Activated CD4-positive, alpha-beta T cell treated with anti-CD3 and anti-CD28 coated beads for 36 hours (primary cell): ENCODE measurements around the gene GALNT13. TPM values are rescaled to one million over a fixed set of nuclear protein-coding genes. Genes with fewer than 3 reads are reported as not detected.

Source experiments
- ATAC-seq: fragments of 200-7000 bp; cut with Tn5 transposase; one replicate; pipeline ENCODE4 v1.10.0; 2021; ENCODE audit warnings: mild to moderate bottlenecking, moderate library complexity
- CTCF ChIA-PET: fragments of 350-600 bp; sonication (Branson Sonifier 250); formaldehyde crosslinking; loops from one replicate; lab custom pipeline; 2021; ENCODE audit warnings: antibody characterized with exemption; lab: Charles Lee
- POLR2A ChIA-PET: fragments of 350-600 bp; sonication (Branson Sonifier 250); formaldehyde crosslinking; loops from one replicate; lab custom pipeline; 2021; ENCODE audit warnings: antibody characterized with exemption, inconsistent platforms; lab: Charles Lee
- DNase-seq: peaks from one replicate; pipeline ENCODE4 v3.0.0-alpha.2; 2020
- H3K27ac Mint-ChIP-seq: one replicate; pipeline ENCODE4 v1.8.0; 2021; ENCODE audit warnings: mixed read lengths
- H3K27me3 Mint-ChIP-seq: one replicate; pipeline ENCODE4 v1.8.0; 2021; ENCODE audit warnings: mixed read lengths
- H3K36me3 Mint-ChIP-seq: one replicate; pipeline ENCODE4 v1.8.0; 2021; ENCODE audit warnings: low read depth, mixed read lengths
- H3K4me1 Mint-ChIP-seq: one replicate; pipeline ENCODE4 v1.8.0; 2021; ENCODE audit warnings: mixed read lengths
- H3K4me3 Mint-ChIP-seq: one replicate; pipeline ENCODE4 v1.8.0; 2021; ENCODE audit warnings: mild to moderate bottlenecking, moderate library complexity, mixed read lengths
- H3K9me3 Mint-ChIP-seq: one replicate; pipeline ENCODE4 v1.8.0; 2021; ENCODE audit warnings: low read depth, mixed read lengths
- intact Hi-C, 2 experiments: fragments of 100-400 bp; cut with DNase I in 1 of 2; cut with micrococcal nuclease in 1 of 2; formaldehyde crosslinking; loops; one replicate each; pipeline versions ENCODE4 v1.14.2 to v1.15.1; 2022 to 2024; cut with DNase I, micrococcal nuclease
- total RNA-seq, 2 experiments: library from RNA; stranded (reverse); gene quantifications; one replicate each; pipeline ENCODE4 v1.2.3, GENCODE V29; 2021

The GALNT13 gene
- total RNA-seq, 2 experiments from 2014 or later = not detected

DNA sequence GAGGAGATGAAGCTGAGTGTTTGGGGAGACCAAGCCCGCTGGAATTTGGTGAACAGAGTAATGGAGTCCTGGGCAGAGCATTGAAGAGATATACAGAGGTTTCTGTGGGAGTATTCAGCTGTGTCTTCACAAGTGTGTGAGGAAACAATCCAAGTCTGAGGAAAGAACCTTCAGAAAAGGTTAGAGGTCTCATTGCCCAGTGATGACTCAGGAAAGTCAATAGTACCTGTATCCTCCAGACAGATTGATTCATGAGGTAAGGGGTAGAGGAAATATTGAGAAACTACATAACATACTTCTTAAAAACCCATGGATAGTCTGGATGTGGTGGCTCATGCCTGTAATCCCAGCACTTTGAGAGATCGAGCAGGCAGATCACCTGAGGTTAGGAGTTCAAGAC, 392.3 kb downstream of the GALNT13 start:
- H3K27ac Mint-ChIP-seq = no peak overlapping the region
- POLR2A ChIA-PET = interaction anchor here (0.6 kb wide), 1 partner anchor 262 kb away, joined by 8 read pairs; no protein-coding TSS in a partner anchor
- intact Hi-C loops = no loop called here
- H3K27me3 Mint-ChIP-seq = no peaks in the 10 kb centered on the region
- H3K36me3 Mint-ChIP-seq = no peaks in the 10 kb centered on the region
- ATAC-seq (no peak), DNase-seq (no peak)
- no peaks in the 10 kb centered on the region for H3K9me3 Mint-ChIP-seq
- CTCF ChIA-PET = no interaction called here
- no peak overlapping the region for H3K4me3 Mint-ChIP-seq
- no peaks in the 10 kb centered on the region for H3K4me1 Mint-ChIP-seq

DNA sequence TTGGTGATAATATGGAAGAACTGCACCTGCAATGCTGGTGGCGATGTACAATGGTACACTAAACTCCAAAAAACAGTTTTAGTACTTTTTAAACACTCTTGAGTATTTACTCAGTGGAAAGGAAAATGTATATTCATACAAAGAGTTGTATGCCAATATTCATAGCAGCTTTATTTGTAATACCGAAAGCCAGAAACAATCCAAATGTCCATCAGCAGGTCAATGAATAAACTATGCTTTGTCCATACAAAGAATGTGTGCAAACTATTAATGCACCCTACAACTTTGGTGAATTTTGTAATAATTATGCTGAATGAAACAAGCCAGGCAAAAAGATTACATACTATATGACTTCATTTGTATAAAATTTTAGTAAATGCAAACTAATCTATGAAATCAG, 396.3 kb downstream of the GALNT13 start:
- CTCF ChIA-PET = interaction anchor here (0.7 kb wide), 1 partner anchor 25 kb away, joined by 3 read pairs; no protein-coding TSS in a partner anchor
- intact Hi-C loops = no loop called here
- no peaks in the 10 kb centered on the region for H3K4me1 Mint-ChIP-seq
- H3K9me3 Mint-ChIP-seq = no peaks in the 10 kb centered on the region
- H3K36me3 Mint-ChIP-seq = no peaks in the 10 kb centered on the region
- ATAC-seq (no peak), DNase-seq (no peak)
- POLR2A ChIA-PET = no interaction called here
- H3K27ac Mint-ChIP-seq = no peak overlapping the region
- no peaks in the 10 kb centered on the region for H3K27me3 Mint-ChIP-seq
- H3K4me3 Mint-ChIP-seq = no peak overlapping the region

DNA sequence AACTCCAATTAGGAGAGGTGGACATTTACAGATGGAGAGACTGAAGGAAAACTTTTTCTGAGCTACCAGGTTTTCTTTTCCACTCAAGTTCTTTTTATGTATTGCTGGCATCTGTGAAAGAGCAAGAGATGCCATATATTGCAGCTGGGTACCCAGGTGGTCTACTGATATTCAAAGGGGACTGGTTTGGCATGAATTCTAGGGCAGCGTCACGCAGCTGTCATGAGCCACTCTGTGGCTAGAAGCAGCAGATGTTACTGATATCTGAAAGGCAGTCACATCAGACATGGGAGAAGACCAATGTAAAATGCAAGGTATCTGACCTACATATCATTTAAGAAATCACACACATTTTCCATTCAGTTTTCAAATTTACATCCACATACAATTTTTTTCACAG, 408.8 kb downstream of the GALNT13 start:
- Mint-ChIP-seq H3K4me3 (no peak overlapping the region), H3K27me3 (no peaks in the 10 kb centered on the region), H3K4me1 (no peaks in the 10 kb centered on the region), H3K9me3 (peaks cover 2% of the 10 kb centered on the region), H3K36me3 (no peaks in the 10 kb centered on the region), H3K27ac (no peak overlapping the region)
- ChIA-PET POLR2A (no interaction called here), CTCF (no interaction called here)
- intact Hi-C loops = no loop called here
- no peak for DNase-seq
- ATAC-seq = no peak

DNA sequence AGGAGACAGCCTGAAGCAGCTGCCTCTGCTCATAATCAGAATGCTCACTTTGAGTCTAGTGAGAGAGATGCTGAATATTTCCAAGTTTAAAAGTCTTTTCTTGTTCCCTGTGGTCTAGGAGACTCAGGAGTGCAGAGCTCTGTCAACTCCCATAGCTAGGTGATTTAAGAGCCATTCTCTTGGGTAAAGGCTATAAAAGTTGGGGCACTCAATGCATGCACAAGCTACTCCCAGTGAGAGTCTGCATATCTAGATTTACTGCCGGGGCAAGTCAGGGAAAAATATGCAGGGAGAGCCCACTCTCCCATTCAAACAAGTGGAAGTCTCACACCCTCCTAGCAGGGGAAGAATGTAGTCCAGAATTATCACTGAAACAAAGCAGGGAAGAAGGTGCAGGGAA, 418.1 kb downstream of the GALNT13 start:
- CTCF ChIA-PET = no interaction called here
- POLR2A ChIA-PET = no interaction called here
- ATAC-seq (no peak), DNase-seq (no peak)
- intact Hi-C loops = no loop called here
- no peaks in the 10 kb centered on the region for H3K27me3 Mint-ChIP-seq
- H3K9me3 Mint-ChIP-seq = peaks cover 12% of the 10 kb centered on the region
- no peak overlapping the region for H3K4me3 Mint-ChIP-seq
- no peaks in the 10 kb centered on the region for H3K4me1 Mint-ChIP-seq
- no peak overlapping the region for H3K27ac Mint-ChIP-seq
- no peaks in the 10 kb centered on the region for H3K36me3 Mint-ChIP-seq

DNA sequence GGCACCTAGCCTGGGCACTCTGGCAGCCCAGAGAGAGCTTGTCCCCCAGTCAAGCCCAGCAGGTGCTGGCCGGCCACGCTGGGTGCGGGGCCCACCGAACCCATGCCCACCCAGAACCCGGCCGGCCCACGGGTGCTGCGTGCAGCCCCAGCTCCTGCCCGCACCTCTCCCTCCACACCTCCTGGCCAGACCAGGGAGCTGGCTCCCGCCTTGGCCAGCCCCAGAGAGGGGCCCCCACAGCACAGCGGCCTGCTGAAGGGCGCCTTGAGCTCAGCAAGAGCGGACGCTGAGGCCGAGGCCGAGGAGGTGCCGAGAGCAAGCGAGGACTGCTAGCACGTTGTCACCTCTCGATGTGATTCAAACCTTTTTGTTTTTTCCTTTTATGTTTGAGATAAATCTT, 419.8 kb downstream of the GALNT13 start:
- no peak for ATAC-seq
- Mint-ChIP-seq H3K4me3 (no peak overlapping the region), H3K27me3 (no peaks in the 10 kb centered on the region), H3K27ac (no peak overlapping the region), H3K4me1 (no peaks in the 10 kb centered on the region), H3K36me3 (no peaks in the 10 kb centered on the region), H3K9me3 (peaks cover 12% of the 10 kb centered on the region)
- intact Hi-C loops = no loop called here
- no peak for DNase-seq
- ChIA-PET CTCF (no interaction called here), POLR2A (no interaction called here)

DNA sequence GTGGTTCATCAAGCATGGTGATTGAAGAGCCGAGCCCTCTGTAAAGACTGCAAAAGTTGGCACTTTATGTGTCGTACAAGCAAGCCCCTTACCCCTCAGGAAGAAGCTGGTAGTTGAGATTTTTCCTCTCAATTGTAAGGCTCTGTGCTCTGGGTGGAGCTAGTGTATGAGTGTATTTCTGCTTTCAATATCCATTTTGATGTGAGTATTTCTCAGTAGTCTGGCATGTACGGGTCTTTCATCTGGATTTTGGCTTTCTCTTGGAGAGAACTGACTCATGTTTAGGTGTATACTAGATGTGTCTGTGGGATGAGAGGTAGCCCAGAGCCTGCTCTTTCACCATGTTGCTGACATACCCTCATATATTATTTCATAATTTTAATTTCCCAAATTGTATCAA, 420.2 kb downstream of the GALNT13 start:
- Mint-ChIP-seq H3K4me3 (no peak overlapping the region), H3K36me3 (no peaks in the 10 kb centered on the region), H3K4me1 (no peaks in the 10 kb centered on the region), H3K9me3 (peaks cover 12% of the 10 kb centered on the region), H3K27ac (no peak overlapping the region), H3K27me3 (no peaks in the 10 kb centered on the region)
- intact Hi-C loops = no loop called here
- ChIA-PET POLR2A (no interaction called here), CTCF (interaction anchor here (0.8 kb wide), 1 partner anchor 24 kb away, joined by 3 read pairs; no protein-coding TSS in a partner anchor)
- DNase-seq (no peak), ATAC-seq (no peak)

DNA sequence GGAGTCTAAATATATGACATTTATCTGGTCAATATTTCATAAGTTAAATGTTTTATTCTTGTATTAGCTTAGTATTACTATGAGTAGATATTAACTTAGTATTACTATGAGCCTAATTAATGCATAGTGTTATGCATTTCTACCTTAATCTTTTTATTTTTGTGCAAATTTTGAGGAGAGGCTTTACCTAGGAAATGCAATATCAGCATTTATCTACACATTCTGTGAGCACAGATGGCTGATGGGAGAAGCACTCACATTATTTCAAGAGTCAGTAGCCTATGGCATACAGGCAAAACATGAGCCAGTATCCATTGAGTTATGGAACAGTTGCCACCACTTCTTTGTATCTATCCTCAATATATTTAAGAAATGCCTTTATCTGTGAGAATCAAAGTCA, 422.1 kb downstream of the GALNT13 start:
- no peak overlapping the region for H3K27ac Mint-ChIP-seq
- intact Hi-C loops = no loop called here
- DNase-seq (no peak), ATAC-seq (no peak)
- no peaks in the 10 kb centered on the region for H3K4me1 Mint-ChIP-seq
- no peaks in the 10 kb centered on the region for H3K27me3 Mint-ChIP-seq
- no peak overlapping the region for H3K4me3 Mint-ChIP-seq
- ChIA-PET CTCF (no interaction called here), POLR2A (no interaction called here)
- peaks cover 6% of the 10 kb centered on the region for H3K9me3 Mint-ChIP-seq
- H3K36me3 Mint-ChIP-seq = no peaks in the 10 kb centered on the region

DNA sequence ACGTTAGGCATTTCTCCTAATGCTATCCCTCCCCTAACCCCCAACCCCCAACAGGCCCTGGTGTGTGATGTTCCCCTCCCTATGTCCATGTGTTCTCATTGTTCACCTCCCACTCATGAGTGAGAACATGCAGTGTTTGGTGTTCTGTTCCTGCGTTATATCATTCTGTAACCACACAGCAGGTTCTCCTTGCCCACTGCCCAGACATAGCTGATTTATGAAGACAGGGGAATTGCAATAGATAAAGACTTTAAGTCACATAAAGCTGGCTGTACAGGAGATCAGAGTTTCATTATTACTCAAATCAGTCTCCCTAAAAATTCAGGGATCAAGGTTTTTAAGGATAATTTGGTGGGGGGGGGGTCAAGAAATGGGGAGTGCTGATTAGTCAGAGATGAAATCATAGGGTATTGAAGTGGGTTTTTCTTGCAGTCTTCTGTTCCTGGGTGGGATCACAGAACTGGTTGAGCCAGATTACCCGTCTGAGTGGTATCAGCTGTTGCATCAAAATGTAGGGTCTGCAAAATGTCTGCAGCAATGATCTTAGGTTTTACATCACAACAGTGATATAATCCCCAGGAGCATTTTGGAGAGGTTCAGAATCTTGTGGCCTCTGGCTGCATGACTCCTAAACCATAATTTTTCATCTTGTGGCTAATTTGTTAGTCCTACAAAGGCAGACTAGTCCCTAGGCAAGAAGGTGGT, 434.7 kb downstream of the GALNT13 start:
- Mint-ChIP-seq H3K4me1 (no peaks in the 10 kb centered on the region), H3K9me3 (peaks cover 4% of the 10 kb centered on the region), H3K4me3 (no peak overlapping the region), H3K27ac (no peak overlapping the region), H3K36me3 (no peaks in the 10 kb centered on the region), H3K27me3 (no peaks in the 10 kb centered on the region)
- POLR2A ChIA-PET = no interaction called here
- ATAC-seq = no peak
- CTCF ChIA-PET = no interaction called here
- no peak for DNase-seq
- intact Hi-C loops = no loop called here

DNA sequence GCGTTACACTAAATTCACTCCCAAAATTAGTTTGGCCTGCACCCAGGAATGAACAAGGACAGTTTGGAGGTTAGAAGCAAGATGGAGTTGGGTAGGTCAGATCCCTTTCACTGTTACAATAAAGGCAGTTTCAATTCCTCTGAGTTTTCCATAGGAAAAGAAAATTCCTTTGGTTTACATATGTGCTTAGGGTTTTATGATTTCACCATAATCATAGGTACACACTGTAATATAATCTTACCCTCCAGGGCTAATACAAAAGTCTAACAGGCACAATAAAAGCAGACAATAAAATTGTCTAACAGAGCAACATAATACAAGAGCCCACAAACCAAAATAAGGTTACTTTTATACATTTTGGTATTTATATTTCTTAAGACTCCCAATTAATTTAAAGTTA, 435.3 kb downstream of the GALNT13 start:
- intact Hi-C loops = no loop called here
- CTCF ChIA-PET = no interaction called here
- no peak for ATAC-seq

DNA sequence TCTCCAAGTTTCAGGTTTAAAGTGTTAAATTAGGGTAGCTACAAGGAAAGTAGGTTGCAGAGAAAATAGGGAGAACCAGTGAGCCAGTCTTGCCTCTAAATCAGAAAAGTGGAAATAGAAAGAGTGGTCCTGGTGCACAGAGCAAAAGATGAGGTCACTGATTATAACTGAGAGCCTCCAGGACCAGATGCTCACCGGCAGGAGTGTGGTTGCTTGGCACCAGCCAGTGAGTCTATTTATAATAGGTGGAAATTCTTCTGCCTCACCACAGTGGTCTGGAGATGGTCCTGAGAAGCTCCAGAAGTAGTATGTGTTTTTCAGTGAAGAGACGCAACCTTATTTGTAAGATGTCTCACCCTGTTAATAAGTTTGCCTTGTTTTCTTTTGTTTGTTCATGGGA, 452.9 kb downstream of the GALNT13 start:
- DNase-seq (no peak), ATAC-seq (no peak)
- no peaks in the 10 kb centered on the region for H3K4me1 Mint-ChIP-seq
- no peaks in the 10 kb centered on the region for H3K27me3 Mint-ChIP-seq
- POLR2A ChIA-PET = no interaction called here
- H3K27ac Mint-ChIP-seq = no peak overlapping the region
- H3K36me3 Mint-ChIP-seq = no peaks in the 10 kb centered on the region
- CTCF ChIA-PET = interaction anchor here (0.5 to 0.6 kb wide), 2 partner anchors 8 to 47 kb away, joined by 3 read pairs; no protein-coding TSS in a partner anchor
- no peaks in the 10 kb centered on the region for H3K9me3 Mint-ChIP-seq
- intact Hi-C loops = no loop called here
- no peak overlapping the region for H3K4me3 Mint-ChIP-seq

More for the DNA sequence above, 435.3 kb downstream of the GALNT13 start:
- Mint-ChIP-seq H3K27ac (no peak overlapping the region), H3K9me3 (peaks cover 4% of the 10 kb centered on the region), H3K27me3 (no peaks in the 10 kb centered on the region), H3K36me3 (no peaks in the 10 kb centered on the region), H3K4me3 (no peak overlapping the region), H3K4me1 (no peaks in the 10 kb centered on the region)
- POLR2A ChIA-PET = no interaction called here
- DNase-seq = no peak

DNA sequence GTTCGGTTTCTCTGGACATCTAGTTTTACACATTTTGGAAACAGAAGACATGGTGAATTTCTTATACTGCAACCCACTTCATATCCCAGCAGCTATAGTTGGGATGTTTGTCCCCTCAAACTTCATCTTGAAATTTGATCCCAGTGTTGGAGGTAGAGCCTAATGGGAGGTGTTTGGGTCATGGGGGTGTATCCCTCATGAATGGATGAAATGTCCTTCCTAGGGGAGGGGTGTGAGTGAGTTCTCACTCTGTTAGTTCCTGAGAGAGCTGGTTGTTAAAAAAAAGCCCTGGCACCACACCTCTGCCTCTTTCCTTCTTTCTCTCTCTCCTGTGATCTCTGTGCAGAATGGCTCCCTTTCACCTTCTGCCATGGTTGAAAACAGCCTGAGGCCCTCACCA, 457.8 kb downstream of the GALNT13 start:
- POLR2A ChIA-PET = no interaction called here
- H3K9me3 Mint-ChIP-seq = peaks cover under 1% of the 10 kb centered on the region
- no peaks in the 10 kb centered on the region for H3K4me1 Mint-ChIP-seq
- CTCF ChIA-PET = no interaction called here
- no peak overlapping the region for H3K27ac Mint-ChIP-seq
- ATAC-seq (no peak), DNase-seq (no peak)
- H3K4me3 Mint-ChIP-seq = no peak overlapping the region
- no peaks in the 10 kb centered on the region for H3K36me3 Mint-ChIP-seq
- intact Hi-C loops = no loop called here
- no peaks in the 10 kb centered on the region for H3K27me3 Mint-ChIP-seq

DNA sequence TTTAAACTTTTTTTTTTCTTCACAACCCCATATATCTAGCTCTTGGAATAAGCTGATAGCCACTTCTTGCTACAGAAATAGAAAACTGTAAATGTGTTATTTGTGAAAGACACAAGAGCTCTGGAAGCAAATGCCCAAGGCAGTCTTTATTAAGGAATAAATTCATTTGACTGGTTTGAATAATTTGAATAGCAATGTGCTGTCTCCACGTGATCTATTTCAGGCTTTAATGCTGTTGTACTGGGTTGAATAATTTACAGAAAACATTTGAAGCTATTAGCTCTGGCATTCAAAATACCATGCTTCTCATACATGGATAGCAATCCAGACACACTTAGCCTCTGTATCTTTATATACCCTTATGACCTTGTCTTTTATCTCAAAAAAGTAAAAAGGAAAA, 460.1 kb downstream of the GALNT13 start:
- intact Hi-C loops = no loop called here
- ATAC-seq = no peak
- no peaks in the 10 kb centered on the region for H3K36me3 Mint-ChIP-seq
- DNase-seq = no peak
- no peaks in the 10 kb centered on the region for H3K27me3 Mint-ChIP-seq
- H3K9me3 Mint-ChIP-seq = peaks cover 3% of the 10 kb centered on the region
- H3K4me1 Mint-ChIP-seq = no peaks in the 10 kb centered on the region
- CTCF ChIA-PET = interaction anchor here (0.6 kb wide), 1 partner anchor 947 kb away, joined by 3 read pairs; no protein-coding TSS in a partner anchor
- POLR2A ChIA-PET = no interaction called here
- H3K4me3 Mint-ChIP-seq = no peak overlapping the region
- H3K27ac Mint-ChIP-seq = no peak overlapping the region
